Measurements from ENCODE around the gene ZNF593OS.

Gene ZNF593OS

DNA sequence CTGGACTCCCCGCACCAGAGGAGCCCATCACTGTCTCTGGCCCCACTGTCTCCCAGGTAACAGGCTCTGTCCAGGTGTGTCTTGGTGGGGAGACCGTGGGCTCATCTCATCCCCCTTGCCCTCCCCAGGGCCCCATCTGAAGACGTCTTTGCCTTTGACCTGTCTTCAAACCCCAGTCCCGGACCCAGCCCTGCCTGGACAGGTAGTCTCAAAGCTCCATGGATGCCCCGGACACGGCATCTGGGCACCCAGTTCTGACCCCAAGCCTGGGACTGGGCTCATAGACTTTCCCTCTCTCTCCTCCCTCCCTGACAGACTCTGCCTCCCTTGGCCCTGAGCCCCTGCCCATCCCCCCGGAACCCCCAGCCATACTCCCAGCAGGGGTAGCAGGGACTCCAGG lies 12.5 kb upstream of the ZNF593OS start:
- Histone ChIP-seq H3K9ac (ENCODE audit: low read length) (no peak overlapping the region), H3K18ac (ENCODE audit: low read length) (no peak overlapping the region), H3K36me3 (ENCODE audit: control insufficient read depth in 1 of 2, insufficient read depth in 2 of 2, low read length in 2 of 2) (peaks cover 50 to 56% of the 10 kb centered on the region in 2 experiments), H4K91ac (ENCODE audit: low read depth, low read length) (no peak overlapping the region), H3K4ac (ENCODE audit: low read depth, low read length) (no peak overlapping the region), H4K8ac (ENCODE audit: low read depth, low read length) (no peak overlapping the region), H3K9me3 (ENCODE audit: insufficient read depth, low read depth, low read length) (peaks cover 1% of the 10 kb centered on the region), H3K14ac (ENCODE audit: low read length) (no peak overlapping the region), H3K27ac (ENCODE audit: low read depth, low read length) (no peak overlapping the region), H2BK5ac (ENCODE audit: low read depth, low read length, poor library complexity) (no peak overlapping the region), H2AK5ac (ENCODE audit: low read length) (no peak overlapping the region), H4K12ac (ENCODE audit: low read depth, low read length) (no peak overlapping the region), H2BK12ac (ENCODE audit: low read length) (no peak overlapping the region), H3K23ac (ENCODE audit: low read length) (no peak overlapping the region), H3K79me2 (ENCODE audit: control insufficient read depth, insufficient read depth, low read length, poor library complexity) (no peaks in the 10 kb centered on the region), H3K27me3 (ENCODE audit: insufficient read depth, low read length) (no peaks in the 10 kb centered on the region), H3K4me3 (ENCODE audit: low read depth, low read length) (no peak overlapping the region), H3K4me1 (ENCODE audit: control insufficient read depth in 1 of 2, insufficient read depth in 2 of 2, low read length in 2 of 2) (no peaks in the 10 kb centered on the region), H3K79me1 (ENCODE audit: low read length) (no peaks in the 10 kb centered on the region), H2BK120ac (ENCODE audit: insufficient read depth, low read length, poor library complexity) (no peak overlapping the region), H2AFZ (ENCODE audit: insufficient read depth, low read length, poor library complexity) (no peak overlapping the region), H3K4me2 (ENCODE audit: low read length) (no peak overlapping the region)
- no peak for DNase-seq
- WGBS (ENCODE audit: extremely low coverage, insufficient coverage, insufficient read length): no CpG with 5 or more reads among the region's 7 CpGs

DNA sequence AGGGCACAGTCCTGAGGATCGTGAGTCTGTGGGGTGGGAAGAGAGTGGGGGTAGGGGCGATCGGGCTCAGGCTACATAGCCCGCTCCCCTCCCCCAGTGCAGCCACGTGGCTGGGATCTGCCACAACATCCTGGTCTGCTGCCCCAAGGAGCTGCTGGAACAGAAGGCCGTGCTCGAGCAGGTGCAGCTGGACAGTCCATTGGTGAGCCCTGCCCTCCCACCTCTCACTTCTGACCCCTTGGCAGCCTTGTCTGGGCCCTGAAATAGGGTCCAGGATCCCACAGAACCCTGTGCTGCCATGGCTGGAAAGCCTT lies 10.7 kb upstream of the ZNF593OS start:
- Histone ChIP-seq H3K4me3 (ENCODE audit: low read depth, low read length) (no peak overlapping the region), H2AK5ac (ENCODE audit: low read length) (no peak overlapping the region), H4K8ac (ENCODE audit: low read depth, low read length) (no peak overlapping the region), H3K23ac (ENCODE audit: low read length) (no peak overlapping the region), H2BK120ac (ENCODE audit: insufficient read depth, low read length, poor library complexity) (no peak overlapping the region), H2AFZ (ENCODE audit: insufficient read depth, low read length, poor library complexity) (no peak overlapping the region), H3K18ac (ENCODE audit: low read length) (no peak overlapping the region), H3K79me2 (ENCODE audit: control insufficient read depth, insufficient read depth, low read length, poor library complexity) (no peaks in the 10 kb centered on the region), H4K91ac (ENCODE audit: low read depth, low read length) (no peak overlapping the region), H2BK12ac (ENCODE audit: low read length) (no peak overlapping the region), H3K27ac (ENCODE audit: low read depth, low read length) (no peak overlapping the region), H3K27me3 (ENCODE audit: insufficient read depth, low read length) (no peaks in the 10 kb centered on the region), H3K4me2 (ENCODE audit: low read length) (no peak overlapping the region), H3K79me1 (ENCODE audit: low read length) (peaks cover 3% of the 10 kb centered on the region), H3K4ac (ENCODE audit: low read depth, low read length) (no peak overlapping the region), H3K9me3 (ENCODE audit: insufficient read depth, low read depth, low read length) (peaks cover 1% of the 10 kb centered on the region), H3K14ac (ENCODE audit: low read length) (no peak overlapping the region), H3K36me3 (ENCODE audit: control insufficient read depth in 1 of 2, insufficient read depth in 2 of 2, low read length in 2 of 2) (peaks cover 37 to 43% of the 10 kb centered on the region in 2 experiments), H3K4me1 (ENCODE audit: control insufficient read depth in 1 of 2, insufficient read depth in 2 of 2, low read length in 2 of 2) (peaks cover 6 to 10% of the 10 kb centered on the region in 2 experiments), H2BK5ac (ENCODE audit: low read depth, low read length, poor library complexity) (no peak overlapping the region), H3K9ac (ENCODE audit: low read length) (no peak overlapping the region), H4K12ac (ENCODE audit: low read depth, low read length) (no peak overlapping the region)
- no peak for DNase-seq
- no CpG with 5 or more reads among the region's 7 CpGs for WGBS (ENCODE audit: extremely low coverage, insufficient coverage, insufficient read length)

DNA sequence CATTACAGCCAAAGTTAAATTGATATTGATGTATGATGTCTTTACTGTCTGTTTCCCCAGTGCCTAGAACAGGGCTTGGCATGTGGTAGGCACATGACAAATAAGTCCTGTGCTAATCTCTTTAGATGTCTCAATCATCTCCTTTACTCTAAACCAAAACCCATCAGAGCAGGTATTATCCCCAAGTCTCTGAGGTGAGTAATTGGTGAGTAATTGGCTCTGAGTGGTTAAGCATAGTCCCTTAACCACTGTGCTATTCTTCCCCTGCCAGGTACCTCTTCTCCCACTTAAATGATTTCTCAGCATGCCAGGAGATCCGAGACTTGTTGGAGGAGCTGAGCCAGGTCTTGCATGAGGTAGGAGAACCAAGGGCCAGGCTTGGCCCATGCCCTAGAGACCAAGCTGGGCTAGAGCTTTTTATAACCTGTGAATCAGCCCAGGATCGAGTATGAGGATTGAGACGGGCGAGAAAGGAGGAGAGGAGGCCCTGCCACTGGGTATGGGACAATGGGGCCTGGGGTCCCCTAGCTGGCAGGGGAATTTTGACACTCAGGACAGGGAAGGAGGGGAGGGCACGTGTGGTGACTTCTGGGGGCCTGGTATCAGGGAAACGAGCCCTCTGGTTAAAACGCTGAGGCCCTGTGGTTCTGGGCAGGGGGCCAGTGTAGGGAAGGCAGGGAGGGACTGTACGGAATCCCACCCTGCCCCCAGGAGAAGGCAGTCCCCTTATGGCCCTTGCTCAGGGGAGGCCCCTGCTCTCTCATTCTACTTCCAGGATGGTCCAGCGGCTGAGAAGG lies 10.2 kb upstream of the ZNF593OS start:
- Histone ChIP-seq H3K36me3 (ENCODE audit: control insufficient read depth in 1 of 2, insufficient read depth in 2 of 2, low read length in 2 of 2) (peaks cover 35 to 38% of the 10 kb centered on the region in 2 experiments), H3K14ac (ENCODE audit: low read length) (no peak overlapping the region), H3K23ac (ENCODE audit: low read length) (no peak overlapping the region)

DNA sequence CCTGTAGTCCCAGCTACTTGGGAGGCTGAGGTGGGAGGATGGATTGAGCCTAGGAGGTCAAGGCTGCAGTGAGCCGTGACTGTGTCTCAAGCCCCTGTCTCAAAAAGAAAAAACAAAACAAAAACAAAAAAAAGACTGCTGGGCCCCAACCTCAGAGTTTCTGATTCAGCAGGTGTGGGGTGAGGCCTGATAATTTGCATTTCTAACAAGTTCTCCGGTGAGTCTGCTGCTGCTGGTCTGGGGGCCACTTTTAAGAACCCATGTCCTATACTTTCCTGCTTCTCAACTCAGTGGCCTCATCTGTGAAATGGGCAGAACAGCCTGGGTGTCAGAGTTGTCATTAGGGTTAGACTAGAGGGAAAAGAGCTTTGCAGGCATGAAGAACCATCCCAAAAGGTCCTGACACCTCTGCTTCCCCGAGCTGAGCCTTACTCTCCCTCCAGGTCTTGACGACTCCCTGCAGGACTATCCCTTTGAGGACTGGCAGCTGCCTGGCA lies 8.4 kb upstream of the ZNF593OS start:
- no peak overlapping the region for H2AK5ac ChIP-seq (ENCODE audit: low read length)

More for the DNA sequence above, 10.2 kb upstream of the ZNF593OS start:
- H4K91ac ChIP-seq (ENCODE audit: low read depth, low read length): no peak overlapping the region
- H2BK5ac ChIP-seq (ENCODE audit: low read depth, low read length, poor library complexity): no peak overlapping the region
- DNase-seq: no peak
- H3K9ac ChIP-seq (ENCODE audit: low read length): no peak overlapping the region
- H3K4me1 ChIP-seq (ENCODE audit: control insufficient read depth in 1 of 2, insufficient read depth in 2 of 2, low read length in 2 of 2): peaks cover 9 to 13% of the 10 kb centered on the region in 2 experiments
- H3K27me3 ChIP-seq (ENCODE audit: insufficient read depth, low read length): no peaks in the 10 kb centered on the region
- H4K12ac ChIP-seq (ENCODE audit: low read depth, low read length): no peak overlapping the region
- no peak overlapping the region for H4K8ac ChIP-seq (ENCODE audit: low read depth, low read length)
- H3K4me3 ChIP-seq (ENCODE audit: low read depth, low read length): no peak overlapping the region
- H3K79me1 ChIP-seq (ENCODE audit: low read length): peaks cover 6% of the 10 kb centered on the region
- peaks cover 1% of the 10 kb centered on the region for H3K9me3 ChIP-seq (ENCODE audit: insufficient read depth, low read depth, low read length)
- H2BK120ac ChIP-seq (ENCODE audit: insufficient read depth, low read length, poor library complexity): no peak overlapping the region
- H2AK5ac ChIP-seq (ENCODE audit: low read length): no peak overlapping the region
- H3K79me2 ChIP-seq (ENCODE audit: control insufficient read depth, insufficient read depth, low read length, poor library complexity): peaks cover 1% of the 10 kb centered on the region
- H3K4ac ChIP-seq (ENCODE audit: low read depth, low read length): no peak overlapping the region
- no peak overlapping the region for H3K4me2 ChIP-seq (ENCODE audit: low read length)
- H2AFZ ChIP-seq (ENCODE audit: insufficient read depth, low read length, poor library complexity): no peak overlapping the region
- no peak overlapping the region for H3K27ac ChIP-seq (ENCODE audit: low read depth, low read length)
- no peak overlapping the region for H3K18ac ChIP-seq (ENCODE audit: low read length)
- H2BK12ac ChIP-seq (ENCODE audit: low read length): no peak overlapping the region
- no CpG with 5 or more reads among the region's 9 CpGs for WGBS (ENCODE audit: extremely low coverage, insufficient coverage, insufficient read length)

More for the DNA sequence above, 8.4 kb upstream of the ZNF593OS start:
- H3K79me2 ChIP-seq (ENCODE audit: control insufficient read depth, insufficient read depth, low read length, poor library complexity): peaks cover 1% of the 10 kb centered on the region
- DNase-seq: no peak
- H3K9ac ChIP-seq (ENCODE audit: low read length): no peak overlapping the region
- no peak overlapping the region for H3K14ac ChIP-seq (ENCODE audit: low read length)
- H3K4me3 ChIP-seq (ENCODE audit: low read depth, low read length): no peak overlapping the region
- no CpG with 5 or more reads among the region's 4 CpGs for WGBS (ENCODE audit: extremely low coverage, insufficient coverage, insufficient read length)
- no peak overlapping the region for H2AFZ ChIP-seq (ENCODE audit: insufficient read depth, low read length, poor library complexity)
- H2BK12ac ChIP-seq (ENCODE audit: low read length): no peak overlapping the region
- H3K23ac ChIP-seq (ENCODE audit: low read length): no peak overlapping the region
- no peaks in the 10 kb centered on the region for H3K27me3 ChIP-seq (ENCODE audit: insufficient read depth, low read length)
- H4K8ac ChIP-seq (ENCODE audit: low read depth, low read length): no peak overlapping the region
- H3K9me3 ChIP-seq (ENCODE audit: insufficient read depth, low read depth, low read length): peaks cover 1% of the 10 kb centered on the region
- no peak overlapping the region for H4K91ac ChIP-seq (ENCODE audit: low read depth, low read length)
- peaks cover 9 to 13% of the 10 kb centered on the region in 2 experiments for H3K4me1 ChIP-seq (ENCODE audit: control insufficient read depth in 1 of 2, insufficient read depth in 2 of 2, low read length in 2 of 2)
- H2BK120ac ChIP-seq (ENCODE audit: insufficient read depth, low read length, poor library complexity): no peak overlapping the region
- H2BK5ac ChIP-seq (ENCODE audit: low read depth, low read length, poor library complexity): no peak overlapping the region
- no peak overlapping the region for H3K27ac ChIP-seq (ENCODE audit: low read depth, low read length)
- no peak overlapping the region for H4K12ac ChIP-seq (ENCODE audit: low read depth, low read length)
- no peak overlapping the region for H3K4ac ChIP-seq (ENCODE audit: low read depth, low read length)
- peaks cover 32 to 33% of the 10 kb centered on the region in 2 experiments for H3K36me3 ChIP-seq (ENCODE audit: control insufficient read depth in 1 of 2, insufficient read depth in 2 of 2, low read length in 2 of 2)
- no peak overlapping the region for H3K4me2 ChIP-seq (ENCODE audit: low read length)
- peaks cover 6% of the 10 kb centered on the region for H3K79me1 ChIP-seq (ENCODE audit: low read length)
- H3K18ac ChIP-seq (ENCODE audit: low read length): no peak overlapping the region

Data from trophoblast cell (in vitro differentiated cells and primary cell).